ENCODE results near the gene MSTO1.
"Not testable (repeated sequence)": the region's sequence is repeated elsewhere in the genome, so short reads cannot be mapped to it uniquely, and the experiment has no call there.

Gene MSTO1

GRCh38 chr1:155613226-155613625 is 3.2 kb downstream of the MSTO1 start:
- not testable (repeated sequence) for DNase-seq (ENCODE audit: low spot score)

DNA sequence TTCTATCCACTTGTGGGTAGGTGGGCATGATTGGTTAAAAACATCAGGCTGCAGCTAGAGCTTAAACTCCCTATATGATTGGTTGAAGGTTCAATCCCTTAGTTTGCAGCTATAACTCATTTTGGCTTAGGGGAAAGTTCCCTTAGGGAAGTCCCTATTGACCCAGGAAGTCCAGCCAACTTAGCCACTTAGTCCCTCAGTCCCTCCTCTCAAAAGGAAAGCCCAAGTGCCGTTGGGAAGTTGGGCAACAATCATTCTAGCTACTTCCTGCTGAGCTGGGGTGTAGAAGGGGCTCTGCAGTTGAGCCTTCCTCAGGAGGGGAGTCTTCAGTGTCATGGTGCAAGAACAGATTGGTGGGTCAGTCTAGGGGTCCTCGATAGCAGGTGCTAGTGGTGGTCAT is 12.2 kb downstream of the MSTO1 start:
- no peak for DNase-seq (ENCODE audit: low spot score)

GRCh38 chr1:155623357-155623756 is 13.3 kb downstream of the MSTO1 start:
- no peak for DNase-seq (ENCODE audit: low spot score)

- not testable (repeated sequence) for DNase-seq (ENCODE audit: low spot score)
Observed at GRCh38 chr1:155626428-155626827, 16.4 kb downstream of the MSTO1 start.

- no peak for DNase-seq (ENCODE audit: low spot score)
Observed at GRCh38 chr1:155636397-155637153, 26.6 kb downstream of the MSTO1 start.

DNA sequence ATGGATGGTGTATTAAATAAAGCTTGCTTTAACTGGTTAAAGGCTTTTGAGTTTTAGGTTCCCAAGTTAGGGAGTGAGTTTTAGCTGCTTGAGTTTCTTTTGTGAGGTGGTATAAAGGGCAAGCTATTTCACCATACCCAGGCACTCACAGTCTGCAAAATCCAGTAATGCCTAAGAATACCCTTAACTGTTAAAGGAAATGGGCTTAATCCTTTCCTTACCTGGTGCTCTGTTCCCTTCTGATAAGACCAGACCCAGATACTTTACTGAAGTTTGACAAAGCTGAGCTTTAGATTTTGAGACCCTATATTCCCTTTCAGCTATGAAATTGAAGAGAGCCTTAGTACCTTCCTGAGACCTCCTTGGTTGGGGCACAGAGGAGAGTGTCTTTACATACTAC is 30.3 kb downstream of the MSTO1 start:
- DNase-seq (ENCODE audit: low spot score), result no peak

DNA sequence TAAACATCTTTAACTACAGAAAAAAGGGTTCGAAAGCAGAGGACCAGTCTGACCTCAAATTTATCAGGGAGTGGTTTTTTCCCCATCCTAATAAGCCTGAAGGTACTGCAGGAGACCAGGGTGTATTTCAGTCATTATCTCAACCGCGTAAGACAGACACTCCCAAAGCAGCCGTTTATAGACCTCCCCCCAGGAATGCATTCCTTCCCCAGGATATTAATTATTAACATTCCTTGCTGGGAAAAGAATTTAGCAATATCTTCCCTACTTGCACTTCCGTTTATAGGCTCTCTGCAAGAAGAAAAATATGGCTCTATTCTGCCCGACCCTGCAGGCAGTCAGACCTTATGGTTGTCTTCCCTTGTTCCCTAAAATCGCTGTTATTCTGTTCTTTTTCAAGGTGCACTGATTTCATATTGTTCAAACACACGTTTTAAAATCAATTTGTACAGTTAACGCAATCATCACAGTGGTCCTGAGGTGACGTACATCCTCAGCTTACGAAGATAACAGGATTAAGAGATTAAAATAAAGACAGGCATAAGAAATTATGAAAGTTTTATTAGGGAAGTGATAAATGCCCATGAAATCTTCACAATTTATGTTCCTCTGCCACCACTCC is 32.7 kb downstream of the MSTO1 start:
- not testable (repeated sequence) for DNase-seq (ENCODE audit: low spot score)

DNA sequence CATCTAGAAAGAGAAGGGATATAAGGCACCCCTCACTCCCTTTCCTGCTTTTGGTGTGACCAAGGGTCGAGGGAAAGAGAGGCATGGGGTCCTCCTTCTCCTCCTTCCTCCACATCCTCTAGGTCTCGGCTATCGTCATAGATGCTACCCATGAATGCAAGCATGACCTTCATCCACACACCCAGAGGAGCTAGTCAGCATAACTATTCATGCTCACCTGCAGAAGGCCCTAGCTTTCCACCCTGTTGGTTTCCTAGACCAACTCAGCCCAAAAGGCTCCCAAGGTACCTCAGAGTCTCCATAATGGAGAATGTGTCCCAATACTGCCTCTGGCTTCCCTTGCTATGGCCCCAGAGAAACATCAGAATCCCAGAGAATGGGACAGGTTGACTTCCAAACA is 33.2 kb downstream of the MSTO1 start:
- DNase-seq (ENCODE audit: low spot score), result no peak

DNA sequence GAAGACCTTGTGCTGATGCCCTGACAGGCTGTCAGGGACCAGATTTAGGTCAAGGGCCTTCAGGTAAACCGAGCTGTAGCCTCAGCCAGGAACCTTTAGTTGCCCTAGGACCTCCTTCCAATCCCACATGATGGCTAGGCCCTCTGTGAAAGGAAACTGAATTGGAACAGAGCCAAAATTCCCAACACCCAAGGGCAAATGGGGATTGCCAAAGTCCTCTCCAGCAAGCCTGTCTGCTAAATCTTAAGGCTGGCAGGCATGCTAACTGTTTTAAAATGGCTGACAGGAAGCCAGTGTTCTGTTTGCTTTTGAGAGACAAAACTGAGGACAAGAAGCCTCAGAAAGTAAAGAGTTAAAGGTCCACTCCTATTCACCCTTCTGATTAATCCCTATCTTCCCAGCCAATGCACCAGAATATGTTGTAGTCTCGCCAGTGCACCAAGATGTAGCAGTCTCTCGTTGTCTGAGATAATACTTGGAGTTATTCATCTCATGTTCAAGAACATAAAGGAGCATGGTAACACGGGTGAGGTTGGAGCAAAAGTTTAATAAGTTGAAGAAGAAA is 35.1 kb downstream of the MSTO1 start:
- DNase-seq (ENCODE audit: low spot score), result no peak

GRCh38 chr1:155645648-155646047 is 35.6 kb downstream of the MSTO1 start:
- DNase-seq (ENCODE audit: low spot score), result no peak

DNA sequence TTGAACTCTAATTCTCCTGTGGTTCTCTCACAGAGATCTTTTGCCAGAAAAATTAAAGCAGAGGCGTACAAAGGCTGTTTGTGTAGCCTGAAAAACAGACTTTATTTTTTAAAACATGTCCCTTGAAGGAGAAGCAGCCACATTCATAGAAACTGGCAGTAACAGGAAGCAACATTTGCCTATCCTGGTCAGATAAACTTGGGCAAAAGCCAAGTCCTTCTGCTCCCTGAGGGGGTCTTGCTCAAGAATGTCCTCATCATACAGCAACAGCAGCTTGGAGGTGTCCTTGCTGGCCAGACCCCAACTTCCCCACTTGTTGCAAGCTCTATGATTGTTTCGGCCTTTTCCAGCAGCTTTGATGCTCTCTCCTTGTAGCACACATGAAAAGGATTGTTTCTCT is 36.3 kb downstream of the MSTO1 start:
- no peak for DNase-seq (ENCODE audit: low spot score)

- peak; percentile 66 for DNase-seq (ENCODE audit: low spot score)
Observed at GRCh38 chr1:155648207-155649147, 38.5 kb downstream of the MSTO1 start.

DNA sequence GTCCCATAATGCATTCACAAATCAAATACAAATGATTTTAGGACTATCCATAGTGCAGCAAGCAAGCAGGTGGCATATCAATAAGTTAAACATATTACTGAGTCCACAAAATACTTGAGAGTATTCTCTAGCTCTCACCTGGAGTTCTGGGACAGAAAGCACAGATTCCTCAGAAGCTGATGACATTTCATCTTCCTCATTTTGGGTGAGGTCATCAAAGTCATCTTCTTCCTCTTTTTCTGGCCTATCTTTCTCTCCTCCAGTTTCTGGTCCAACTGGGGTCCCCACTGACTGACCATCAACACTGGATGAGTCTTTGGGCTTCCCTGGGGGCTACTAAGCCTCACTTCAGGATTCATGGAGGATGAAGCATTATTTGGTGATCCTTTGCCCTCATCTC is 39.7 kb downstream of the MSTO1 start:
- no peak for DNase-seq (ENCODE audit: low spot score)

GRCh38 chr1:155650231-155650757 is 40.3 kb downstream of the MSTO1 start:
- no peak for DNase-seq (ENCODE audit: low spot score)

- no peak for DNase-seq (ENCODE audit: low spot score)
Observed at GRCh38 chr1:155651861-155652661, 42.0 kb downstream of the MSTO1 start.

DNA sequence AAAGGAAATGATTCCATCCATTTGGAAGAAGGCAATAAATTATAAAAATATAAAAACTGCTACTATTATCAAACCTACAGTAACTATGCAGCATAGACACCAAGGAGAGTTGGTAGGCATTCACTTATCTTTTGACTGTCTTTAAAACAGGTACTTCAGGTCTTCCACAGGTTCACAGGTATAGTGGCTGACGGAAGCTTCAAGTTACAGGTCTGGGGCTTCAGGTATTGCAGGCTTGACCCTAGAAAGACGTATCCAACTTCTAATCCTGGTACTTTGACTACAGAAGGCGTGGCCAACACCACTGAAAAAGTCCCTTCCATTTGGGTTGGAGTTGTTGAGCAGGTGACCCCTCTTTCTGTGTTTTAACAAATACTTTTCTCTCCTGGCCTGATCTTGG is 42.9 kb downstream of the MSTO1 start:
- no peak for DNase-seq (ENCODE audit: low spot score)

DNA sequence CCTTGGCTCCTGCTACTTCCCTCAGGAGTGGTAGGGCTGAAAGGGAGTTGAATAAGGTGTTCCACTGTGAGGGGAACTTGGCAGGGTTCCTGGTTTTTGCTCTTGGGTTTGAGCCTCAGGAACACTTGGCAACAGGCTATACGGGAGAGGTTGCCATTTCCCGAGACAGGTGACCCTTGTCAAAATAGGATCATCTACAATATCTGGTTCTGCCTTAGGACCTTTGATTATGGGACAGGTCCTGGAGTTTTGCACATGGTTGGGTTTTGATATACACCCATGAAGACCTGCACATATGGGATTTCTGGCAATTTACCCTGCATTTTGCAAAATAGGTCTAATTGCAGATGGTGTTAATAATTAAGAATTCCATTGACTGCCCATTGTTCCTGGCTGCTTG is 47.4 kb downstream of the MSTO1 start:
- DNase-seq (ENCODE audit: low spot score), result no peak

DNA sequence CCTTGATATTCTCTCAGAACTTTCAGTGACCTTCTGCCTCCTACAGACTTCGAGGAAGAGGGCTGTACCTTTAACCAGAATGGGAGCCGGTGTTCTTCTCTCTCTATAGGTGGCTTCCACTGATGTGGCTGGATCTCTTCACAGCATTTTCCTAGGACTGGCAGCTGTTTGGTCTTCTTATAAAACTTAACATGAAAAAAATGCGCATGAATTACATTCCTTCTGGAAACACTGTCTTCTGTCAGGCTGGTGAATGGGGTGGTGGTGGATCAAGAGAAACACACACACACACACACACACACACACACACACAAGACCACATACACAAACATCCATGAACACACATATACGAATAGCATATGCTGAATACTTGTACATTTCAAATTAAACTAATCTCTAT is 51.2 kb downstream of the MSTO1 start:
- DNase-seq (ENCODE audit: low spot score), result not testable (repeated sequence)

Measured in globus pallidus (tissue), 1 donor.